Hematopoietic multipotent progenitor cell treated with erythropoietin and hydrocortisone succinate and interleukin-3 and kit ligand, for 6 days (in vitro differentiated cells): Measurements from ENCODE around the gene CNIH2.
A peak's percentile ranks its signal among the peaks of the same experiment; 100 is the strongest.
"Not testable (repeated sequence)": the region's sequence is repeated elsewhere in the genome, so short reads cannot be mapped to it uniquely, and the experiment has no call there.

Experiments used
- DNase-seq: peaks from one replicate; pipeline ENCODE4 v3.0.0-alpha.2; 2015

The CNIH2 gene

GRCh38 chr11:66316849-66317251 lies 38.9 kb downstream of the CNIH2 start, which contains the start of gene CD248:
CD248 (minus strand) TSS chr11:66317044; CDS start chr11:66317027, 17 bp downstream.
- DNase-seq = no peak

DNA sequence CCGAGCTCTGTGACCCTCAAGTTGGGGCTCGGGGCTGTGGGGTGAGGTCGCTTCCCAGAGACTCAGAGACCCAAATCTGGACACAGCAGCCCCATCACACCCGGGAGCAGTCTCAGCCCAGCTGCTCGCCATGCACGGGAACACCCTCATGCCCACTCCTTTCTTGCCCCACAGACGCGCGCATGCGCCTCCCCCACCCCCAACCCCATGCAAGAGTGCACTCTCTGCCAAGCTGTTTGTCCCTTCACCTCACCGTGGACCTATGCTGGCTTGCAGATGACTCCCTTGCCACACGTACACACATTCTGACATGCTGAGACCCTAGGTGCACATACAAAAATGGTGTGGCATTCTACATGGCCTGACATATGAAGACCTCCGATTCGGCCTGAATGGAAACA lies 39.3 kb downstream of the CNIH2 start:
- DNase-seq = no peak

DNA sequence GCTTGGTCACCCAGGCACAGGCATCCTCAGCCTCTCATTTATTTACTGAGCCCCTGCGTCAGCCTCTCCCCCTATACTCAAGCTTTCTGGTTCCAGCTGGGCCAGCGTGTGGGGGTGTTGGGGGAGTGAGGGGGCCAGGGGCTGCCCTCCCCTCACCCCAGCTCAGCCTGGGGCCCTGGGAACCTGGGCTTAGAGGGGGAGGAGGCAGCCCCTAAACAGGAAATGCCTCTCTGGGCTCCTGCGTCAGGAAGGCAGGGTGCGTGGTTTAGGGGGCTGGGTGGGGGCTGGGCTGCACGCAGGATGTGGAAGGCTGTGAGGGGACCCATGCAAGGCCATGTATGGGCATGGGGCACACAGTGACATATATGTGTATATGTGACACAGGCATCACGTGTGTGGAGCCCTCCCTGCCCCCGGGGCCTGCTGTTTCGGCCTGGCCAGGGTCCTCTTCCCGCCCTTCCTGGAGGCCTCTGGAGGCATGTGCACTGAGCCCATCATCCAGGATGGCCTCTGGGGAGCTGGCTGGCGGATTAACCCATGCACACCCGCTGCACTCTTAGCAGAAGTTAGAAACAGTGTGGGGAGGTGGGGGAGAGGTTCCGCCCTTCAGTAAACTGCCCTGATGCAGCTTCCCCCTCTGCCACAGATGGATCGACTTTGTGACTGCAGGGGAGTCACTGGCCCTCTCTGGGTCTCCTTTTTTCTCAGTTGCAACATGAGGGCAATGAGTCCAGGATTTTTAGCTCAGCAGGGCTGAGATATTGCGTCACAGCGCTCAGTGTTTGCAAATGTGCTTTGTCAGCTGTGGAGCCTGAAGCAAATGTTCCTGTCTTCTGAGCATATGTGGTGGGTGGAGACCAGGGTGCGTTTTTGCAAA lies 40.0 kb downstream of the CNIH2 start:
- DNase-seq = peak; percentile 72

- no peak for DNase-seq
These were observed 40.6 kb downstream of the CNIH2 start for GRCh38 chr11:66318600-66318970.

GRCh38 chr11:66320289-66320688 lies 42.3 kb downstream of the CNIH2 start:
- not testable (repeated sequence) for DNase-seq

- DNase-seq = not testable (repeated sequence)
These were observed 42.8 kb downstream of the CNIH2 start for GRCh38 chr11:66320748-66321147.

DNA sequence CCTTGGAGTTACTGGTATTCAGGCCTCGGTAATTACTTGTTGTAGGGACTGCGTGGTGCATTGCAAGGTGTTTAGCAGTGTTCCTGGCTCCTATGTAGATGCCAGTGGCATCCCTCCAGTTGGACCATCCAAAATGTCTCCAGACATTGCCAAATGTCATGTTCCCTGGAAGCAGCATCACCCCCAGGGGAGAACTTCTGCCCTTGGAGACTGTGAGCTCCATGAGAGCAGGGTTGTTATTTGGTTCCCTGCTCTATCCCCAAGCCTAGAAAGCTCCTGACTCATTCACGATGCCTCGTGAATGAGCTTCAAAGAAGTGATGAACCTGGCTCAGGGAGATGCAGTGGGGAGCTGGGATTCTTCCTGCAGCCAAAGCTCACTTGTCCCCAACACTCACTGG lies 43.6 kb downstream of the CNIH2 start:
- no peak for DNase-seq

DNA sequence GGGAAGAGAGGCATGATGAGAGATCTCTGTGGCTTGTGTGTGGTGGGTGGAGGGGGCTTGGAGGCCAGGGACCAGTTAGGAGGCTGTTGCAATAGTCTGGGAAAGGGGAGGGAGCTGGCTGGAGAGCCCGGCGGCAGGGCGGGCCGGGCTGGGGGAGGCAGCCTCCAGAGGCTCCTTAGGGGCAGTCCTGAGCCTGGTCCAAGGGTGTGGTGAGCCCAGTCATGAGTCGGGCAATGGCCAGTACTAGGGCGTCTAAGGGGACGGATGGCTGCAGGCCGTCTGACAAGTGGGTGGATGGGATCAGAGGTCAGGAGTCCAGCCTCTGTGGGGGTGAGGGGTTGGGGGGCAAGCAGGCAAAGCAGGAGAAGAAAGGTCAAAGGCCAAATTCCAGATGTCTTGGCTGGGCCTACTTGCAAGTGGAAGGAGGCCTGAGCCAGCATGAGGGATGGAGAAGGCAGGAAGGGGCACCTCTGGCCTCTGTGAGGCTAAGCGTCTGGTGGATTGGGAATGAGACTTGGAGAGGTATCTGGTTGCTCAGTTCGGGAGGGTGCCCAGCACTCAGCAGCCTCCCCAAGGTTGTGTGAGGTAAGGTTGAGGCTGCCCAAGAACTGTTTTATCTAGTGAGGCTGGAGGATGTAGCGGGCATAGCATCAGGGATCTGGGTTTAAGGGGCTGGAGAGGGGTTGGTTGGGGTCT lies 44.9 kb downstream of the CNIH2 start:
- DNase-seq = no peak

DNA sequence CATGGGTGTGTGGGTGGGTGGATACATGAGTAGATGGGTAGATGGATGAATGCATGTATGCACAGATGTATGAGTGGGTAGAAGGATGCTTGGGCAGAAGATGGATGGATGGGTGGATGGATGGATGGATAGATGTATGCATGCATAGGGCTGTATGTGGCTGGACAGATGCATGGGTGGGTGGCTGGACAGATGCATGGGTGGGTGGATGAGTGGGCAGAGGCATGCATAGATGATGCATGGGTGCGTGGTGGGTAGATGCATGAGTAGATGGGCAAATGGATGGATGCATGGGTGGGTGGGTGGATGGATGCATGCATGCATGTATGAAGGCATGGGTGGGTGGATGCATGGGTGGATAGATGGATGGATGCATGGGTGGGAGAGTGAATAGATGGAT lies 45.7 kb downstream of the CNIH2 start:
- no peak for DNase-seq

GRCh38 chr11:66324664-66325063 lies 46.7 kb downstream of the CNIH2 start:
- no peak for DNase-seq

DNA sequence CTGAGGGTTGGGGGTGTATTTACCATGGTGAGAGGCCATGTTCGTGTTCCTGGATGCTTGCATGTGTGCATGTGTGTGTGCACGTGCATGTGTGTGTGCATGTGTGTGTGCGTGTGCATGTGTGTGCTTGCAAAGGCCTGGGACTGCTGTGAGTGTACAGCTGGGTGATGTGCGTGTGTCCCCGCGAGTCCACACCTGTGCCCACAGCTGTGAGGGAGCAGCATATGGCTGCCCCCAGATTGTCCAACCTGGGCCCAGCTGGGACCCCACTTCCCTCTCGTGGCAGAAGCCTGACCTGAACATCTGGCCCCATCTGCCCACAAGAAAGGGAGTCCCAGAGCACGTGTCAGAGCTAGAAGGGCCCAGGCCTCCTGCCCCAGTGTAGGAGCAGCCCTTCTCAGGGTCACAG lies 47.3 kb downstream of the CNIH2 start:
- DNase-seq = no peak

GRCh38 chr11:66326261-66327111 lies 48.5 kb downstream of the CNIH2 start:
- DNase-seq = no peak

- DNase-seq = no peak
These were observed 49.4 kb downstream of the CNIH2 start for GRCh38 chr11:66327171-66328030.

DNA sequence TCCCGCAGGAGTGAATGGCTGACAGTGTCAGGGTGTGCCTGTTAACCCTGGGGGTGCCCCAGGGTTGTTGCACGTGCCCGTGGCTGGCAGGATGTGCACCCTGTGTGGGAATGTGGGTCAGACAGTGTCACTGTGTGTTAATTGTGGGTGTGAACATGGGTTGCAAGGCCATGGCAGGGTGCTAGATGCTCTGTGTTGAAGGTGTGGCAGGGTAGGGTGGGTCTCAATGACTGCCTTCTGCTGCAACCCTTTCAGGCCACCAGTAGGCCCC lies 50.0 kb downstream of the CNIH2 start:
- no peak for DNase-seq

DNA sequence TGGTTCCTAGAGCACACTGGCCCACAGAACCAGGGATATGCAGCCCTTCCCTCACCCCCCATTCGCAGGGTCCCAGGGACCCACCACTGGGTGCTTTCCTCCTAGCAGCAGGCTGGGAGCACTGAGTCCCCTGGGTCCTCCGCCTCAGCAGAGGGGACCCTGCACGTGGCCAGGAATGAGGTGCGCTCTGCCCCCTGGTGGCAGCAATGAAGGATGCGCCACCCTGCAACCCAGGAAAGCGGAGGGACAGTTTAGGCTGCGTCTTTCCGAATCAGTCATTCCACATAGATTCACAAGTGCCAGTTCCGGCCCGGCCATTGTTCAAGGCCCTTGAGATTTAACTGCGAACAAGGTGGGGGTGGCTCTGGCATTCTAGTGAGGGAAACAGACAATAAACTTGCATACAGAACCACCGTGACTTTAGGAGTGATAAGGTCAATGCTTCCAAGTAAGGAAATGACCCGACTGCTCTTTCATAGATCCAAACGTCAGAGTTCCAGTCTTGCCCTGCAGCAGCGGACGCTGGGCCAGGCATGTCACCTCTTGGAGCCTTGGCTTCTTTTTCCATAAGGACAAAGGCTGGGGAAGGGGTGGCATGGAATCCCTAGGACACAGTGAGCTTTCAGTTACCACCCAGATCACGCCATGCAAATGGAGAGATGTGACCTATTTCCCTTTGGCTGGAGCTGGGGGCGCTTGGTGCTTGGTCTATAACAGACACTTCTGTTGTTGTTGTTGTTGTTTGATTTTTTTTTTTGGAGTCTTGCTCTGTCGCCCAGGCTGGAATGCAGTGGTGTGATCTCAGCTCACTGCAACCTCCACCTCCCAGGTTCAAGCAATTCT lies 50.5 kb downstream of the CNIH2 start:
- DNase-seq = peak; percentile 86

- DNase-seq = no peak
These were observed 51.2 kb downstream of the CNIH2 start for GRCh38 chr11:66329165-66329673.

- no peak for DNase-seq
These were observed 53.0 kb downstream of the CNIH2 start for GRCh38 chr11:66330931-66331330.

DNA sequence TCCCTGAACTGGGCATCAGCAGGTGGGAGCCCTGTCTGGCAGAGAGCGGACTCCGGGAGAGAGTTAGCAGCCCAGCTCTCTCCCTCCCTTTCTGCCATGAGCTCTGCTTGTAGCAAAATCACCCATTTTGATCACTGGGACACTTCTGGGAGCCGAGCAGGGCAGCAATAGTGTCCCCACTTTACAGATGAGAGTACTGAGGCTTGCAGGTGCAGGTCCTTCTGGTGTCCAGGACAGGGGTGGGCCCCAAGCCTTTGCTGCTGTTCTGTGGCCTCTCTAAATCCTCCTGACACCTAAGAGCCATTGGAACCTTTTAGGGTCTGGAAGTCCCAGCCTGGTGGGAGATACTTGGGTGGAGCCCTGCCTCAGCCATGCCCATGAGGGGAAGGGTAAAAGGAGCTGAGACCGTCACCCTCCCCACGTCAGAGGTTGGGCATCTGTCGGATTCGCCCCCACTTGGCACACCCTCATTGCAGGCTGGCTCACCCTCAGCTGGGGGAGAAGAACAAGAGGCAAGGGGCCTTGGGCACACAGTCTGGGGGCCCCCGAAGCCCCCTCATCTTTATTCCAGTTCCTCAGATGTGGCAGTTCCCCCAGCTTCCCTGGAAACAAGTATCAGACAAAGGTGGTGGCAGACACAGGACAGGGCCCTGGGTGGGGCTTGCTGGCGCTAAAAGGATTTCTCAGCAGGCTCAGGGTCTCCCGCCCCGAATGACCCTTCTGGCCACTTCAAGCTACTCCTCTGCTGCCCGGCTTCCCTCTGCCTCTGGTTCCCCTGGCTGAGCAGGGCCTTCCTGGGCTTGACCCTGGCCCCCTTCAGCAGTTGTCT lies 53.8 kb downstream of the CNIH2 start:
- no peak for DNase-seq

DNA sequence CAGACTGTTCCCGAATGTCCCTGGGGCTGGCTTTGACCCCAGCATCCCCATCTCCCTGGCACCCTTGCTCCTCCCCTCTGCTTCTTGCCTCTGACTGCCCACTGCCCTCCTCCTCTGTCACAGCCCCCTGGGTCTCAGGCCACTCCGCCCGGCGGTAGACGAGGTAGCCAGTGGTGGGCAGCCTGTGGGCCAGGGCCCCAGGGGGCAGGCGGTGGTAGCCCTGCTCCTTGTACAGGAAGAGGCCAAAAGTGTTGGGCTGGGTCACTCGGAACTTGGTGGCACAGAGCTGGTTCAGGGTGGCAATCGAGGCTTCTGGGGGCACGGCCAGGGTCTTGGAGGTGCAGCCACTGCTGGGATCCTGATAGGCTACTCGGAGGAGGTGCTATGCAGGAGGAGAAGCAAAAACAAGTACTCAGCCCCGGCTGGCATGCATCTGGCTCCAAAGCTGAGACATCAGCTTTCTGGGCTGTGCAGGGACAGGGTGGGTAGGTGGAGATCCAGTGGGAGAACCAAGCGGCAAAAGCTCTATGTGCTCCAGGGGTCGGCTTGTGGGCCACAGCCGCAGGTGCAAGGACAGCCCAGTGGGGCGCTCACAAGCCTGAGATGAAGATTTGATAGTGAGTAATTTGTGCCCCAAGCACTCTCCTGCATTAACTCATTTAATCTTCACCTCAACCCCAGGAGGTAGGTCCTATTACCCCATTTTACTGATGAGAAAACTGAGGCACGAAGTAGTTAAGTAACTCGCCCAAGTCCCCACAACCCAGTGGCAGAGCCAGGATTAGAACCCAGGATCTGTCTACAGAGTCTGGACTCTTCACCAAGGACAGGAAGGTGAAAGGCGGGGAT lies 54.6 kb downstream of the CNIH2 start:
- DNase-seq = no peak
